ENCODE results near the gene SHC4. TPM values are rescaled to one million over a fixed set of nuclear protein-coding genes. Genes with fewer than 3 reads are reported as not detected.

SHC4 gene
- total and polyA plus RNA-seq, 9 of the 15 experiments (the other 6 are each of a cell fraction or from before 2014, with no cell fraction given): 0.43 to 1.2 (median 0.67) TPM

DNA sequence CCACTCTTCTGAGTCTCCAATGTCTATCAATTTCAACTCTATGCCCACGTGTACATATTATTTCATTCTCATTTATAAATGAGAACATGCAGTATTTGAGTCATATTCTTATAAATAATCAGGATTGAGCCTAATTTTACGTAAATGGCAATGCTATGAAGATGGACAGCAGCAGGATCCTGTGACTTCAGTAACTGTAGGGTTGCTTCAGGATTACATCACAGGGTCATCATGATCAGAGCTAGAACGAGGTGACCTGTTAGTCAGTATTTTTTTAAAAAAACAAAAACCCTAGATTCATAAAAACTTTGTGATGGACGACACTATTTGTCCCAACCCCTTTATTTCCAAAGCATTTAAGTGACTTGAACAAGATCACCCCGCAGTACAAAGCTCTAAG lies 21.8 kb downstream of the SHC4 start (continued):
- 0 out of 2 replicates have a peak, but pooled peaks have one; percentile 21 for TF ChIP-seq CEBPG (CRISPR knock-in tag; IDR thresholded peaks at IDR 0.05)
- peak; percentile 44 to 86; a peak in 2 of 4 replicates for TF ChIP-seq CEBPG (tag; conservative IDR thresholded peaks at IDR 0.05 in 1 of 2, IDR thresholded peaks at IDR 0.05 in 1 of 2)
- no peak for TF ChIP-seq HES1 (IDR thresholded peaks at IDR 0.05; ENCODE audit: low read depth)
- TF ChIP-seq SFPQ (IDR thresholded peaks at IDR 0.05; ENCODE audit: low read depth, low read length): no peak
- TF ChIP-seq, protein P1, sequence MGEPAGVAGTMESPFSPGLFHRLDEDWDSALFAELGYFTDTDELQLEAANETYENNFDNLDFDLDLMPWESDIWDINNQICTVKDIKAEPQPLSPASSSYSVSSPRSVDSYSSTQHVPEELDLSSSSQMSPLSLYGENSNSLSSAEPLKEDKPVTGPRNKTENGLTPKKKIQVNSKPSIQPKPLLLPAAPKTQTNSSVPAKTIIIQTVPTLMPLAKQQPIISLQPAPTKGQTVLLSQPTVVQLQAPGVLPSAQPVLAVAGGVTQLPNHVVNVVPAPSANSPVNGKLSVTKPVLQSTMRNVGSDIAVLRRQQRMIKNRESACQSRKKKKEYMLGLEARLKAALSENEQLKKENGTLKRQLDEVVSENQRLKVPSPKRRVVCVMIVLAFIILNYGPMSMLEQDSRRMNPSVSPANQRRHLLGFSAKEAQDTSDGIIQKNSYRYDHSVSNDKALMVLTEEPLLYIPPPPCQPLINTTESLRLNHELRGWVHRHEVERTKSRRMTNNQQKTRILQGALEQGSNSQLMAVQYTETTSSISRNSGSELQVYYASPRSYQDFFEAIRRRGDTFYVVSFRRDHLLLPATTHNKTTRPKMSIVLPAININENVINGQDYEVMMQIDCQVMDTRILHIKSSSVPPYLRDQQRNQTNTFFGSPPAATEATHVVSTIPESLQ (CRISPR knock-in tag; IDR thresholded peaks at IDR 0.05): no peak
- TF ChIP-seq TRIM24 (IDR thresholded peaks at IDR 0.05): peak; percentile 20 to 66; a peak in 2 of 4 replicates
- TF ChIP-seq, protein P2, sequence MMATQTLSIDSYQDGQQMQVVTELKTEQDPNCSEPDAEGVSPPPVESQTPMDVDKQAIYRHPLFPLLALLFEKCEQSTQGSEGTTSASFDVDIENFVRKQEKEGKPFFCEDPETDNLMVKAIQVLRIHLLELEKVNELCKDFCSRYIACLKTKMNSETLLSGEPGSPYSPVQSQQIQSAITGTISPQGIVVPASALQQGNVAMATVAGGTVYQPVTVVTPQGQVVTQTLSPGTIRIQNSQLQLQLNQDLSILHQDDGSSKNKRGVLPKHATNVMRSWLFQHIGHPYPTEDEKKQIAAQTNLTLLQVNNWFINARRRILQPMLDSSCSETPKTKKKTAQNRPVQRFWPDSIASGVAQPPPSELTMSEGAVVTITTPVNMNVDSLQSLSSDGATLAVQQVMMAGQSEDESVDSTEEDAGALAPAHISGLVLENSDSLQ (IDR thresholded peaks at IDR 0.05): peak; percentile 32; the same call in 1 of the 2 replicates
- no peak for TF ChIP-seq RFX5 (IDR thresholded peaks at IDR 0.05; ENCODE audit: low read depth, low read length)
- no peak for TF ChIP-seq CBFA2T2 (conservative IDR thresholded peaks at IDR 0.05)
- TF ChIP-seq, protein P3, sequence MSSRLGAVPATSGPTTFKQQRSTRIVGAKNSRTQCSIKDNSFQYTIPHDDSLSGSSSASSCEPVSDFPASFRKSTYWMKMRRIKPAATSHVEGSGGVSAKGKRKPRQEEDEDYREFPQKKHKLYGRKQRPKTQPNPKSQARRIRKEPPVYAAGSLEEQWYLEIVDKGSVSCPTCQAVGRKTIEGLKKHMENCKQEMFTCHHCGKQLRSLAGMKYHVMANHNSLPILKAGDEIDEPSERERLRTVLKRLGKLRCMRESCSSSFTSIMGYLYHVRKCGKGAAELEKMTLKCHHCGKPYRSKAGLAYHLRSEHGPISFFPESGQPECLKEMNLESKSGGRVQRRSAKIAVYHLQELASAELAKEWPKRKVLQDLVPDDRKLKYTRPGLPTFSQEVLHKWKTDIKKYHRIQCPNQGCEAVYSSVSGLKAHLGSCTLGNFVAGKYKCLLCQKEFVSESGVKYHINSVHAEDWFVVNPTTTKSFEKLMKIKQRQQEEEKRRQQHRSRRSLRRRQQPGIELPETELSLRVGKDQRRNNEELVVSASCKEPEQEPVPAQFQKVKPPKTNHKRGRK (tag; IDR thresholded peaks at IDR 0.05): no peak
- TF ChIP-seq ATF3 (IDR thresholded peaks at IDR 0.05): peak; percentile 38; the same call in 1 of the 2 replicates
- TF ChIP-seq ATF3 (CRISPR knock-in tag; conservative IDR thresholded peaks at IDR 0.05): no peak

All from K562 (cell line).